ENCODE results near the gene SPNS3.

Gene SPNS3

DNA sequence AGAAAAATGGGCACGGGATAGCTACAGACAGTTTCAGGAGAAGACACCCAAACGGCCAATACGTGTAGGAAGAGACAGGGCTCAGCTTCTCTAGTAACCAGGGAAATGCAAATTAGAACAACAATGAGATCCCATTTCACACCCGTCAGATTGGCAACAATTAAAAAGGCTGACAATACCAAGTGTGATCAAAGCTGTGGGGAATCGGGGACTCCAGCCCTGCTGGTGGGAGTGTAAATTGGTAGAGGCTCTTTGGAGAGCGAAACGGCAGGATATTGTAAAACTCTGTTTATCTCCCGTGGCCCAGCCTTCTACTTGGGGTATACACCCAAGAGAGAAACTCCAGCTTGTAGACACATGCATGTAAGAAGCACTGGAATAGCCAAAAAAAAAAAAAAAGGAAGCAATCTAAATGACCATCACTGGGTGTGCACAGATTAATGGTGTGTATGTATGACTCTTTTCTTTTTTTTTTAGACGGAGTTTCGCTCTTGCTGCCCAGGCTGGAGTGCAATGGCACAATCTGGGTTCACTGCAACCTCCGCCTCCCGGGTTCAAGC, 93.9 kb downstream of the SPNS3 start:
- TF ChIP-seq, protein P1, sequence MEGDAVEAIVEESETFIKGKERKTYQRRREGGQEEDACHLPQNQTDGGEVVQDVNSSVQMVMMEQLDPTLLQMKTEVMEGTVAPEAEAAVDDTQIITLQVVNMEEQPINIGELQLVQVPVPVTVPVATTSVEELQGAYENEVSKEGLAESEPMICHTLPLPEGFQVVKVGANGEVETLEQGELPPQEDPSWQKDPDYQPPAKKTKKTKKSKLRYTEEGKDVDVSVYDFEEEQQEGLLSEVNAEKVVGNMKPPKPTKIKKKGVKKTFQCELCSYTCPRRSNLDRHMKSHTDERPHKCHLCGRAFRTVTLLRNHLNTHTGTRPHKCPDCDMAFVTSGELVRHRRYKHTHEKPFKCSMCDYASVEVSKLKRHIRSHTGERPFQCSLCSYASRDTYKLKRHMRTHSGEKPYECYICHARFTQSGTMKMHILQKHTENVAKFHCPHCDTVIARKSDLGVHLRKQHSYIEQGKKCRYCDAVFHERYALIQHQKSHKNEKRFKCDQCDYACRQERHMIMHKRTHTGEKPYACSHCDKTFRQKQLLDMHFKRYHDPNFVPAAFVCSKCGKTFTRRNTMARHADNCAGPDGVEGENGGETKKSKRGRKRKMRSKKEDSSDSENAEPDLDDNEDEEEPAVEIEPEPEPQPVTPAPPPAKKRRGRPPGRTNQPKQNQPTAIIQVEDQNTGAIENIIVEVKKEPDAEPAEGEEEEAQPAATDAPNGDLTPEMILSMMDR (IDR thresholded peaks at IDR 0.05; ENCODE audit: extremely low read depth, missing control alignments) = no peak
- no peak for DNase-seq (ENCODE audit: low spot score)

DNA sequence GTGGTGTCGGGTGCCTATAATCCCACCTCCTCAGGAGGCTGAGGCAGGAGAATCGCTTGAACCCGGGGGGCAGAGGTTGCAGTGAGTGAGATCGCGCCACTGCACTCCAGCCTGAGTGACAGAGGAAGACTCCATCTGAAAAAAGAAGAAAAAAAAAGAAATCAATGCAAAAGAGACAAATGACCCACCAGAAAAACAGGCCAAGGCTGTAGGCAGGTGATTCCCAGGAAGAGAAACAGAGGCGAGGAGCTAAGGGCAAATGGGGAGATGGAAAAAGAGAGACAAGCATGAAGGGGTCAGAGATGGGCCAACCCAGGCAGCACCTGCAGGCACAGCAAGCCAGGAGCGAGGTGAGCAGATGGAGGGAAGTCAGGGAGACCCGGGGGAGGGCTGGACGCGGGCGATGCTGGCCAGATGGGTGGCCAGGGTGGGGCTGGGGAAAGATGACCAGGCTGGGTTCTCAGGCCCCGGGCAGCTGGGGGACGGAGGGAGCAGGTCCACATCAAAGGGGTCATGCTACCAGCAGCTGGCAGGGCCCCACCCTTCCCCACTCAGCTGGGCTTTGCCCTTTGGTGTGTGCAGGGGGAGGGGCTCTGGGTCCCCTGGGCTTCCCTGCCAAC, 95.9 kb downstream of the SPNS3 start:
- DNase-seq (ENCODE audit: low spot score) = no peak
- TF ChIP-seq, protein P1 (IDR thresholded peaks at IDR 0.05; ENCODE audit: extremely low read depth, missing control alignments) = no peak

DNA sequence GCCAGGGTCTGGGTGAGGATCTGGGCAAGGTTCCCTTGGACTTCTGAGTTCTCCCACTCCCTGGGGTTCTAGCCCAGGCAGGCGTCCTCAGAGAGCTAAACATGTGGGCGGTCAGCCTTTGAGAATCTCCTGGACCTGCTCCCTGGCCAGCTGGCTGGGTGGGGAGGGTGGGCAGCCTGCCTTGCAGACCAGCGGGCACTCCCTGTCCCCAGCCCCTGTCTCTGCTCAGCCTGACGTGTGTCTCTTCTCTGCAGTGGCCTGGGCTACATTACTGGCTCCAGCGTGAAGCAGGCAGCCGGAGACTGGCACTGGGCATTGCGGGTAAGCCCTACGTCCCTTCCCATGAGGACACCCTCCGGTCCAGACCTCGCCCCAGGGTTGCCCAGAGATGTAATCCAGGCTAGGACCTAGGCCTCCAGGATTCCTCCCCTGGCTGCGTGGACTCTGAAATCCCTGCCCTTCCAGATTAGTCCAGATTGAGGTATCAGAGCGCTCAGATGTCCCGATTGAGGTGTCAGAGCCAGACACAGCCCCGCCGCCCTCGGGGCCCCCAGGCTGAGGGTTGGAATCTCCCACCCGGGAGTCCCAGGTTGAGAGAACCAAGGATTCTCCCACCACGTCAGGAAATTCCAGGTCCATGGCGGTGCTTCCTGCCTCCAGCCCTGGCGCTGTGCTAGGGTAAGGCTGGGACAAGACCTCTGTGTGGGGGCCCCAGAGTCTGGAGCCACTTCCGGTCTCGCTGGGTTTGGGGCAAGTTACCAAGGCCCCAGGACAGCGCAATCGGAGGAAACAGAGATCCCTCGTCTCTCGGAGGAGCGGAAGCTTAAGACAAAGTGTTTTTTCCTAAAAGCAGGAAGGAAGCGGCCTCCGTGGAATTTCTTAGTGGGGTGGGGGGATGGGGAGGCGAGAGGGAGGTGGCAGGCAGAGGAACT, 97.3 kb downstream of the SPNS3 start:
- TF ChIP-seq, protein P1 (IDR thresholded peaks at IDR 0.05; ENCODE audit: extremely low read depth, missing control alignments) = no peak
- no peak for DNase-seq (ENCODE audit: low spot score)

DNA sequence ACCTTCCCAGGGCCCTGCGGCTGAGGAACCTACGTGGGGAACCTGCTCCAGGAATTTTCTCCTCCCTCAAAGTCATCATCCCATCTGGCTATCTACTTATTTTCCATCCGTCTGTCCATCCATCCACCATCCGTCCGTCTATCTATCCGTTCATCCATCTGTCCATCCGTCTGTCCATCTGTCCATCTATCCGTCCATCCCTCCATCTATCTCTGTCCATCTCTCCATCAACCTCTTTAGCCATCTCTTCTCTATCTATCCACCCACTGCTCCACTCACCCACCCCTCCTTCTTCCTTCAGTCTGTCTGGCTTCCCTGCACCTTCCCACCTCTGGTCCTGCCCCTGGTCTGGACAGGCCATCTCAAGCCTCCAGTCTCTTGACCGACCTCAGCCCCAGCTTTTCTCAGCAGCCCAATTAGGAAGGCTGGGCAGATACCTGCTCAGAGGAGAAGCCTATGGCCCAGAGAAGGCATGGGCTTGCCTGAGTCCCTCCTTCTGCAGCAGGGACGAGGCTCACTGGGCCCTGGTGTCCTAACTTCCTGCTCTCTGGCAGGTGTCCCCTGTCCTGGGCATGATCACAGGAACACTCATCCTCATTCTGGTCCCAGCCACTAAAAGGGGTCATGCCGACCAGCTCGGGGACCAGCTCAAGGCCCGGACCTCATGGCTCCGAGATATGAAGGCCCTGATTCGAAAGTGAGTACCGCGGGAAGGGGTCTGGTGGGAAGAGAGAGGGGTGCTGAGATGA, 98.4 kb downstream of the SPNS3 start:
- no peak for DNase-seq (ENCODE audit: low spot score)
- TF ChIP-seq, protein P1 (IDR thresholded peaks at IDR 0.05; ENCODE audit: extremely low read depth, missing control alignments) = no peak

DNA sequence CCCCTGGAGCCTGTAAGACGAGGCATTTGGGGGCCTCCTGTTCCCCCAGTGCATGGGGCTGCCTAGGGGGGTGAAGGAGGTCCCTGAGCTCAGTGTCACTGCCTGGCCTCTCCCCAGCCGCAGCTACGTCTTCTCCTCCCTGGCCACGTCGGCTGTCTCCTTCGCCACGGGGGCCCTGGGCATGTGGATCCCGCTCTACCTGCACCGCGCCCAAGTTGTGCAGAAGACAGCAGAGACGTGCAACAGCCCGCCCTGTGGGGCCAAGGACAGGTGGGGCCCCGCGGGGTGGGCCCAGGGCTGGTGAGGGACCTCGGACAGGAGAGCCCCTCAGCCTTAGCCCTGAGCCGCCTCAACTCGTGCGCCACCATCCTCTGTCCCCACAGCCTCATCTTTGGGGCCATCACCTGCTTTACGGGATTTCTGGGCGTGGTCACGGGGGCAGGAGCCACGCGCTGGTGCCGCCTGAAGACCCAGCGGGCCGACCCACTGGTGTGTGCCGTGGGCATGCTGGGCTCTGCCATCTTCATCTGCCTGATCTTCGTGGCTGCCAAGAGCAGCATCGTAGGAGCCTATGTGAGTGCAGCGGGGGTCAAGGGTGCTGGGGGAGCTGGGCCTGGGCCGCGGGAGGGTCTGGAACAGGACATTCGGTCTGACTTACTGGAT, 99.3 kb downstream of the SPNS3 start:
- TF ChIP-seq, protein P1 (IDR thresholded peaks at IDR 0.05; ENCODE audit: extremely low read depth, missing control alignments) = no peak
- DNase-seq (ENCODE audit: low spot score) = no peak

DNA sequence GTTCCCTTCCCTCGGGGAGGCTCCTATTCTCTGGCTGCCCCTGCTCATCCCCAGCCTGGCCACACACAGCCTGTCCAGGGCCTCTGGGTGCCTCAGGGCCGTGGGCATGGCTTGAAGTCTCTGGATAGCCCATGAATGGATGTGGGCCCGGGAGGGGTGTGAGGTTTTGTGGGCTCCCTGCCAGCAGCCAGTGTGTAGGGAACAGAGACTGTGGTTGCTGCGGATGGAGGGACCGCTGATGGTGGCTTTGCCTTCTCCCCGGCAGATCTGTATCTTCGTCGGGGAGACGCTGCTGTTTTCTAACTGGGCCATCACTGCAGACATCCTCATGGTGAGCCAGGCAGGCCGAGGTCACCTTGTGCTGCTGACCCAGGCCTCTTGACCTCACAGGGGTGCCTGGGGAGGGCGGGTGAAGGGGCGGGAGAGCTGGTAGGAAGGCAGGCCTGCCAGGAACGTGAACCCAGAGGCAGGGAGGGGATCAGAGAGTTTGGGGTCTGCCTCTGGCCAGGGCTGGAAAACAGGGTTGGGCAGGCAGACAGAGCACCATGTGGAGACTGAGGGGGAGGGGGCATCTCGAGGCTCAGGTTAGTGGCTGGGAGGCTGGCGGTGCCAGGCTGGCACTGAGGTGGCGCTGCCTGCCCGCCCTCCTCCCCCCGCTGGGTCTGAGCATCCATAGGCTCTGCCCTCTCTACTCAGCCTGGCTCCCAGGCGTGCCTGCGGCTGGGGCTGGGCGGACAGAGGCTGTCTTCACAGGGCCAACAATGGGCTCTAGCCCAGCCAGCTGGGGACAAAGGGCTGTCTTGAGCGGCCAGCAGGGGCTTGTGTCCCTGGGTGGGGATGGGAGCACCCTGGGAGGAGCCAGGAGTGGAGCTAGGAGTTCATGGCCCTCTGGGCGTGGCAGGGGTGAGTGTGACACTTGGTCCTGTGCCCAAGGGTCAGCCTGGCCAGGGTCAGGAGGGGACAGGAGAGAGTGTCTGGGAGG, 100.1 kb downstream of the SPNS3 start:
- DNase-seq (ENCODE audit: low spot score) = no peak
- TF ChIP-seq, protein P1 (IDR thresholded peaks at IDR 0.05; ENCODE audit: extremely low read depth, missing control alignments) = no peak
